ENCODE measurements around the gene ZDHHC11.
"Not testable (repeated sequence)": the region's sequence is repeated elsewhere in the genome, so short reads cannot be mapped to it uniquely, and the experiment has no call there.

The ZDHHC11 gene

GRCh38 chr5:858726-859125, 7.9 kb upstream of the ZDHHC11 start:
- DNase-seq = no peak

- DNase-seq = no peak
Observed at GRCh38 chr5:856531-857425, 6.0 kb upstream of the ZDHHC11 start.

GRCh38 chr5:855771-856530, 5.2 kb upstream of the ZDHHC11 start:
- DNase-seq = no peak

DNA sequence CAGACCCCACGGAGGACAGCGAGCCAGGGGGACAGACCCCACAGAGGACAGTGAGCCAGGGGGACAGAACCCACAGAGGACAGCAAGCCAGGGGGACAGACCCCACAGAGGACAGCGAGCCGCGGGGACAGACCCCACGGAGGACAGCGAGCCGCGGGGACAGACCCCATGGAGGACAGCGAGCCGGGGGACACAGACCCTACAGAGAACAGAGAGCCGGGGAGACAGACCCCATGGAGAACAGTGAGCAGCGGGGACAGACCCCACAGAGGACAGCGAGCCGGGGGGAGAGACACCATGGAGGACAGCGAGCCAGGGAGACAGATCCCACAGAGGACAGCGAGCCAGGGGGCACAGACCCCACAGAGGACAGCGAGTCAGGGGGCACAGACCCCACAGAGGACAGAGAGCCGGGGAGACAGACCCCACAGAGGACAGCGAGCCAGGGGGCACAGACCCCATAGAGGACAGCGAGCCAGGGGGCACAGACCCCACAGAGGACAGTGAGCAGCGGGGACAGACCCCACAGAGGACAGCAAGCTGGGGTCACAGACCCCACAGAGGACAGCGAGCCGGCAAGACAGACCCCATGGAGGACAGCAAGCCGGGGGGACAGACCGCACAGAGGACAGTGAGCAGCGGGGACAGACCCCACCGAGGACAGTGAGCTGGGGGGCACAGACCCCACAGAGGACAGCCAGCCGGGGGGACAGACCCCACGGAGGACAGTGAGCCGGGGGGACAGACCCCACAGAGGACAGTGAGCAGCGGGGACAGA, 4.4 kb upstream of the ZDHHC11 start:
- DNase-seq = no peak

- no peak for DNase-seq
Observed at GRCh38 chr5:854217-854616, 3.4 kb upstream of the ZDHHC11 start.

- not testable (repeated sequence) for DNase-seq
Observed at GRCh38 chr5:853416-854090, 2.8 kb upstream of the ZDHHC11 start.

DNA sequence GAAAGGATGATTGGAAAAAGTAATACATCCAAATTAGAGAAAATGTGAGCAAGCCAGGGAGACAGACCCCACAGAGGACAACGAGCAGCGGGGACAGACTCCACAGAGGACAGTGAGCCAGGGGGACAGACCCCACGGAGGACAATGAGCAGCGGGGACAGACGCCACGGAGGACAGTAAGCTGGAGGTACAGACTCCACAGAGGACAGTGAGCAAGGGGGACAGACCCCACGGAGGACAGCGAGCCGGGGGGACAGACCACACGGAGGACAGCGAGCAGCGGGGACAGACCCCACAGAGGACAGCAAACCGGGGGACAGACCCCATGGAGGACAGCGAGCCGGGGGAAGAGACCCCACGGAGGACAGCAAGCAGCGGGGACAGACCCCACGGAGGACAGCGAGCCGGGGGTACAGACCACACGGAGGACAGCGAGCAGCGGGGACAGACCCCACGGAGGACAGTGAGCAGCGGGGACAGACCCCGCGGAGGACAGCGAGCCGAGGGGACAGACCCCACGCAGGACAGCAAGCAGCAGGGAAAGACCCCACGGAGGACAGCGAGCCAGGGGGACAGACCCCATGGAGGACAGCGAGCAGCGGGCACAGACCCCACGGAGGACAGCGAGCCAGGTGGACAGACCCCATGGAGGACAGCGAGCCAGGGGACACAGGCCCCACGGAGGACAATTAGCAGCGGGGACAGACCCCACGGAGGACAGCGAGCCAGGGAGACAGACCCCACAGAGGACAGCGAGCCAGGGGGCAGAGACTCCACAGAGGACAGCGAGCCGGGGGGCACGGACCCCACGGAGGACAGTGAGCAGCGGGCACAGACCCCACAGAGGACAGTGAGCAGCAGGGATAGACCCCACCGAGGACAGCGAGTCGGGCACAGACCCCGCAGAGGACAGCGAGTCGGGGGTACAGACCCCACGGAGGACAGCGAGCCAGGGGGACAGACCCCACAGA, 1.9 kb upstream of the ZDHHC11 start:
- DNase-seq = no peak

- DNase-seq = no peak
Observed at GRCh38 chr5:852018-852417, 1.2 kb upstream of the ZDHHC11 start.

DNA sequence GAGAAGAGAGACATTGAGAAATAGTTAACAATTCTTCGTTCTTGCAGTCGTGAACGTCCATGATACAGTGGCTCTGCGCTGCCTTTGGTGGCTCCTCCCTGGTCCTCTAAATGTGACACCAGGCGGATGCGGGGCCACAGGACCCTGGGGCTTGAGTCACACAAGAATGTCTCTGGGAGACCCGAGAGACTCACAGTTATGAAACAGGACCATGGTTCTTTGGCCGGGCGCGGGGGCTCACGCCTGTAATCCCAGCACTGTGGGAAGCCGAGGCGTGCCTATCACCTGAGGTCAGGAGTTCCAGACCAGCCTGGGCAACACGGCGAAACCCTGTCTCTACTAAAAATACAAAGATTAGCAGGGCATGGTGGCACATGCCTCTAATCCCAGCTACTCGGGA, 767 bp upstream of the ZDHHC11 start:
- no peak for DNase-seq

DNA sequence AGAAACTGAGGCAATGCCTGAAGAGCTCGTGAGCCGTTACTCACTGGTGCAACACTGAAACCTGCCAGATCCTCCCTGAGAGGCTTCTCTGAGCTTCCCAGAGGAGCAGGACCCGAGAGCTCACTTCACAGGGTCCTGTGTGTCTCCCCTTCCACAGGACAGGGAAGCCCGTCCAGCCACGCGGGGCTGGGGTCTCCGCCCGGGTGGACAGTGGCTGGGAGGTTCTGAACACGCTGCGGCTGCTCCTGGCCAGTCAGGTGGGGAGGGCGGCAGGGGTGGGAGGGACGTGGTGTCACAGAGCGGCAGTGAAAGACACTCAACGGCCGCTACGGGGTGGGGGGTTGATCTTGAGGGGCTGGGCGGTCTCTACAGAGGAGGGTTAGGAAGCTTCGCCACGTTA, 290 bp upstream of the ZDHHC11 start:
- DNase-seq = no peak

DNA sequence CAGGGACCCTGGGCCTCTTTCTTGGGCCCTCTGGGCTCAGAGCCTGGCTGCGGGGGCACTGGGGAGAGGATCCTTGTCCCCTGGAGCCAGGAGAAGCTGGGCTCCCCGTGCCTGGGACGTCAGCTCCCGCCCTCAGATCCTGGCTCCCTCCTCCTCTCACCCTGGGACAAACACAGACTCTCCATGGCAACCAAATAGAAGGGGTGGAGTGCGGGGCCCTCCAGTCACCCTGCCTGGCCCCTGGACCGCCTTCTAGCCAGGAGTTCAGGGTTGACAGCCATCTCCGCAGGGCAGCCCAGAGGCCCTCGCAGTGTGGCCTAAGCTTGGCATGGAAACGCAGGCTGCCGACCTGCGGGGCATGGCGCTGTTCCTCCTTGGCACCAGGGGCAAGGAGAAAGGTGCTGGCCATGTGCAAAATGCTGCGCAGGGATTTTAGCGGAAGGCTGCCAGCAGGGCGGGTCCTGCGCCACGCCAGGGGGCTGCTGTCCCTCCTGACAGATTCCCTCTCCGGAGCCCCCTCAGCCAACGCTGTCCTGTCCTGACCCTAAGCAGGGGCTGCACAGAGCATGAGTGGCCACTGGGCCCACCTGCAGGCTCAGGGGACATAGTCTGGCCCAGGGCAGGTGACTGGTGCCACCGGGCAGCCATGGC, 1.0 kb downstream of the ZDHHC11 start:
- DNase-seq = no peak

- no peak for DNase-seq
Observed at GRCh38 chr5:848671-849111, 2.1 kb downstream of the ZDHHC11 start.

- DNase-seq = not testable (repeated sequence)
Observed at GRCh38 chr5:847736-848135, 3.0 kb downstream of the ZDHHC11 start.

DNA sequence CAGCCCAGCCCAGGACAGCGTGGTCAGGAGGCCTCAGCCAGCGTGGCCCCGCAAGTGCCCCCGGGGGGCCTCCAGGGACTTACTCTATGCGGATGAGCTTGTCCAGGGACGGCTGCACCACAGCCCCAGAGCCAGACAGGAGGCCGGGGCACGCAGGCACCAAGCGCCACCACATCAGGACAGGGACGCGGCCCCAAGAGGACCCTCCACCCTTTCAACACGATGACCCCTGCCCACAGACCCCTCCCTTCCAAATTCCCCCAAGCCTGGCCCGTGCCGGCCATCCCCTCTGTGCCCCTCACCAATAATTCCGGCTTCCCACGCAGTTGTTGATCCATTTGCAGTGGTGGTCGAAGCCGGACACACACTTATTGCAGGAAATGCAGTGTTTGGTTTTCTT, 3.6 kb downstream of the ZDHHC11 start:
- not testable (repeated sequence) for DNase-seq

DNA sequence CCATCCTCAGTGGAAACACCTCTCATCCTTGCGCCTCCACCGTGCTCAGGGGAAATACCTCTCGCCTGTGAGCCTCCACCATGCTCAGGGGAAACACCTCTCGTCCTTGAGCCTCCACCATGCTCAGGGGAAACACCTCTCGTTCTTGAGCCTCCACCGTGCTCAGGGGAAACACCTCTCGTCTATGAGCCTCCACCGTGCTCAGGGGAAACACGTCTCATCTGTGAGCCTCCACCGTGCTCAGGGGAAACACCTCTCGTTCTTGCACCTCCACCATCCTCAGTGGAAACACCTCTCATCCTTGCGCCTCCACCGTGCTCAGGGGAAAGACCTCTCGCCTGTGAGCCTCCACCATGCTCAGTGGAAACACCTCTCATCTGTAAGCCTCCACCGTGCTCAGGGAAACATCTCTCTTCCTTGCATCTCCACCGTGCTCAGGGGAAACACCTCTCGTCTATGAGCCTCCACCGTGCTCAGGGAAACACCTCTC, 4.1 kb downstream of the ZDHHC11 start:
- not testable (repeated sequence) for DNase-seq

DNA sequence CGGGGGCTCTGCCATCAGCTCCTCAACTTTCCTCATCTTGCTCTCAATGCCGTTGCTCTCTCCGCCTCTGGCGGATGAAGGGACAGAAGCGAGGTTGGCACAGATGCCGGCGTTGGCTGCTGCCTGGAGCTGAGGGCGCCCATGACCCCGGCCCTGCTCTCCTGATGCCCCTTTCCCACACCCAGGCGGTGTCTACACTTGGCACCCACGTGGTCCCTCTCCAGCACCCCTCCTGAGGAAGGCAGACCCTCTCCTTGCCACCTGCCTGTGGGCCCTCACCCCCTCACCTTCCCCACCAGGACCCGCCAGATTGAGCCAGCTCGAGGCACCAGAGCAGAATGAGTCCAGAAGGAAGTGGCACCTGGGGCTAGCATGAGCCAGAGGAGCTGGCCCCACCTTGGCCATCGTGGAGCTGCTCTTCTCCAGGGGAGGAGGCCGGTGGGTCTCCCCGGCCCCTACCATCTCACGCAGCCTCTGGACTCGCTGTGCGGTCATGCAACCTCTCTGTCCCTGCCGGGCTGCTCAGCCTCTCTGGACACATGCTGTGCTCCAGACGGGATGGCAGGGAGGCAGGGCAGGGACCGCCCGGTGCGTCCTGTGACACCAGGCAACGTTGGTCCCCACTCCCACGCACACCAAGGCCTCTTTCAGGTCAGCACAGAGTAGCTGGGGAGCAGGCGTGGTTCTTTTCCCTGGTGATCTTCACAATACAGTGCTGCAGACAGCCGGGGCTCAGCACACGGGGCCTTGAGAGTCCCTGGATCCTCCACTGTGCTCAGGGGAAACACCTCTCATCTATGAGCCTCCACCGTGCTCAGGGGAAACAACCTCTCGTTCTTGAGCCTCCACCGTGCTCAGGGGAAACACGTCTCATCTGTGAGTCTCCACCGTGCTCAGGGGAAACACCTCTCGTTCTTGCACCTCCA, 4.8 kb downstream of the ZDHHC11 start:
- not testable (repeated sequence) for DNase-seq

DNA sequence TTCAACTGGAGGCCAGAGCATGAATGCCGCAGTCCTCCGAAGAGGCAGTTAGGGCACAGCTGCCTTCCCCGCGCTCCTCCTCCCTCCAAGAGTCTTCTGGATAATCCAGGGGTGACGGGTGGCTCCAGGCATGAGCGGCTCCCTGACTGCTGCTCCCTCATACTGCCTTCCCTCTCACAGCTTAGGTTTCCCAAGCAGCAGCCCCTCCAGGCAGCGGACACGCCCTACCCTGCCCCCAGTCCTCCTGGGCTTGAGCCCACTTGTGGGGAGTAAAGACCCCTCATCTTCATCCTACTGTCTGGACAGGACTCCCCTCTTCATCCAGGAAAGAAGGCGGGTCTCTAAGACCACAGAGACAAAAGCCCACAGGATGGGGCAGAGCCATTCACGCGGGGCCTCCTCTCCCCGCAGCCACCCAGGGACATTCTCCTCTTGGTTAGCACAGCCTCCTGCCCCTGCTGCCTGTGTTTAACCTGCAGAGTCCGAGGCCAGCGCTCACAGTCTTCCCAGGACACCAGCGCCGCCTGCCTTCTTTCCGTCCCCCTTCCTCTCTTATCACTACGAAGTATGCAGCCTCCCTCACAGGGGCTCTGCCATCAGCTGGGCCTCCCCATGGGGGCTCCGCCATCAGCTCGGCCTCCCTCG, 5.6 kb downstream of the ZDHHC11 start:
- DNase-seq = not testable (repeated sequence)

DNA sequence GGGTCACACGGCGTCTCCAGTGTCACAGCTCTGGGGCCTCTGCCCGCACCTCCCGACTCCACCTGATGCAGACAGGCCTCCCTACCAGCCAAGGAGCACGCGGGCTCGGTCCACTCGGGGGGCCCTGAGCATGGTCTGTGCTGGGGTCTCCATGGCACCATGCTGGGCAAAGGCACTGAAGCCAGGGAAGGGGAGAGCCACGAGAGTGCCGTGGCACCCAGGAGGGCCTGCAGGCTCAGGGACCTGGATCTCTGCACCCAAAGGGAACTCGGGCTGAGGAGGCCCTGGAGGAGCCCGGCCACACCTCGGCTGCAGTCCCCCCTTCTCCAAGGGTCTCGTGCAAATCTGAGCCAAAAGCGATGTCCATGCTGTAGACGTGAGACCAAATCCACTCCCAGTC, 6.4 kb downstream of the ZDHHC11 start:
- not testable (repeated sequence) for DNase-seq

DNA sequence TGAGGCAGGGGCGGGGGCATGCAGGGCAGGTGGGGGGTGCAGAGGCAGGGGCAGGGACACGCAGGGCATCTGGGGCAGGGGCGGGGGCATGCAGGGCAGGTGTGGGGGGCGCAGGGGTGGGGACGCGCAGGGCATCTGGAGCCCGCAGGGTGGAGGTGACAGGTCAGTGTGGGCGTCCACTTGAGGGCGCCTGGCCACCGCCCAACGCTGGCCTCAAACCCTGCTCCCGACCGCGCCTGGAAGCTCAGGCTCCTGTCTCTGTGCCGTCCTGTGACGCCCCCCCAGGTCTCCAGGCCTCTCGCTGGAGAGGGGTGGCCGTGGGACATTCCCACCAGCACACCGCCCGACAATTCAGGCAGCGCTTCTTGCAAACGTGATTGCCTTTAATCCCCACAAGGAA, 6.9 kb downstream of the ZDHHC11 start:
- not testable (repeated sequence) for DNase-seq
